IMR-90 (cell line): ENCODE data around the gene CEP63.

Experiments
- CEBPB ChIP-seq: IDR thresholded peaks from 2 replicates; pipeline ENCODE4 v1.6.1; 2012; ENCODE audit warnings: low read depth, low read length, improper control_type of control experiment
- CTCF ChIP-seq: conservative IDR thresholded peaks from 2 replicates; pipeline ENCODE4 v1.5.1; 2012; ENCODE audit warnings: mild to moderate bottlenecking, low read depth, low read length, improper control_type of control experiment
- POLR2A ChIP-seq: IDR thresholded peaks from 2 replicates; pipeline ENCODE4 v1.6.1; 2012; ENCODE audit warnings: mild to moderate bottlenecking, low read depth, low read length

GRCh38 chr3:134576831-134577230, 91.0 kb downstream of the CEP63 start:
- no peak for TF ChIP-seq POLR2A
- TF ChIP-seq CTCF = no peak
- TF ChIP-seq CEBPB = no peak
